HEK293 (cell line): ENCODE data around the gene BTBD2.

Experiments used
- GLIS2 ChIP-seq: fragments of 450-650 bp; formaldehyde crosslinking; IDR thresholded peaks from 2 replicates; pipeline ENCODE4 v1.5.1; 2016; ENCODE audit warnings: missing biosample characterization, missing genetic modification characterization
- HOXA7 ChIP-seq: sonication (generic); formaldehyde crosslinking; IDR thresholded peaks from 2 replicates; pipeline ENCODE4 v1.8.1; 2022; ENCODE audit warnings: missing genetic modification reagents, borderline replicate concordance
- KLF8 ChIP-seq: fragments of 450-650 bp; formaldehyde crosslinking; IDR thresholded peaks from 2 replicates; pipeline ENCODE4 v1.5.1; 2016; ENCODE audit warnings: missing biosample characterization, missing genetic modification characterization
- OSR2 ChIP-seq: fragments of 450-650 bp; formaldehyde crosslinking; IDR thresholded peaks from 2 replicates; pipeline ENCODE4 v1.5.1; 2016; ENCODE audit warnings: missing biosample characterization, missing genetic modification characterization
- OVOL3 ChIP-seq: fragments of 450-650 bp; formaldehyde crosslinking; IDR thresholded peaks from 2 replicates; pipeline ENCODE4 v1.5.1; 2016; ENCODE audit warnings: missing biosample characterization, missing genetic modification characterization
- RBAK ChIP-seq: fragments of 450-650 bp; formaldehyde crosslinking; IDR thresholded peaks from 2 replicates; pipeline ENCODE4 v1.5.1; 2016; ENCODE audit warnings: missing biosample characterization, missing genetic modification characterization
- SALL2 ChIP-seq: fragments of 450-650 bp; formaldehyde crosslinking; IDR thresholded peaks from 2 replicates; pipeline ENCODE4 v1.5.0; 2017; ENCODE audit warnings: missing biosample characterization, mild to moderate bottlenecking, missing genetic modification characterization, borderline replicate concordance
- SP7 ChIP-seq: fragments of 450-650 bp; formaldehyde crosslinking; IDR thresholded peaks from 2 replicates; pipeline ENCODE4 v1.5.1; 2016; ENCODE audit warnings: missing biosample characterization, missing genetic modification characterization
- YY1 ChIP-seq: fragments of 450-650 bp; formaldehyde crosslinking; IDR thresholded peaks from 2 replicates; pipeline ENCODE4 v1.5.1; 2018; ENCODE audit warnings: missing biosample characterization, missing genetic modification characterization
- ZBTB48 ChIP-seq: fragments of 450-650 bp; formaldehyde crosslinking; IDR thresholded peaks from 2 replicates; pipeline ENCODE4 v1.5.1; 2016; ENCODE audit warnings: missing biosample characterization, missing genetic modification characterization
- ZNF211 ChIP-seq: fragments of 450-650 bp; formaldehyde crosslinking; IDR thresholded peaks from 2 replicates; pipeline ENCODE4 v1.5.1; 2016; ENCODE audit warnings: low read depth, missing biosample characterization, missing genetic modification characterization
- ZNF274 ChIP-seq, 2 experiments: fragments of 200-500 bp in 1 of 2; fragments of 450-650 bp in 1 of 2; sonication (Bioruptor generic) in 1 of 2; formaldehyde crosslinking in 1 of 2; IDR thresholded peaks; 2 replicates each; pipeline versions ENCODE4 v1.5.1 to v1.6.1; 2014 to 2016; ENCODE audit warnings: borderline replicate concordance in 1 of 2, inconsistent platforms in 1 of 2, low read length in 1 of 2, missing biosample characterization in 1 of 2, missing genetic modification characterization in 1 of 2
- ZNF341 ChIP-seq: fragments of 450-650 bp; formaldehyde crosslinking; IDR thresholded peaks from 2 replicates; pipeline ENCODE4; 2016; ENCODE audit warnings: low read depth, missing biosample characterization, missing genetic modification characterization
- ZNF433 ChIP-seq: fragments of 450-650 bp; formaldehyde crosslinking; IDR thresholded peaks from 2 replicates; pipeline ENCODE4 v1.5.1; 2016; ENCODE audit warnings: missing biosample characterization, missing genetic modification characterization, low read depth
- ZNF555 ChIP-seq: fragments of 450-650 bp; formaldehyde crosslinking; conservative IDR thresholded peaks from 2 replicates; pipeline ENCODE4 v1.5.1; 2017; ENCODE audit warnings: missing biosample characterization, mild to moderate bottlenecking, missing genetic modification characterization, inconsistent platforms
- ZNF585B ChIP-seq: fragments of 450-650 bp; formaldehyde crosslinking; IDR thresholded peaks from 2 replicates; pipeline ENCODE4 v1.5.1; 2016; ENCODE audit warnings: missing biosample characterization, missing genetic modification characterization
- ZNF600 ChIP-seq: fragments of 450-650 bp; formaldehyde crosslinking; IDR thresholded peaks from 2 replicates; pipeline ENCODE4 v1.5.1; 2016; ENCODE audit warnings: missing biosample characterization, missing genetic modification characterization
- ZNF658 ChIP-seq: fragments of 450-650 bp; formaldehyde crosslinking; IDR thresholded peaks from 2 replicates; pipeline ENCODE4; 2016; ENCODE audit warnings: missing biosample characterization, missing genetic modification characterization
- ZNF701 ChIP-seq: fragments of 450-650 bp; formaldehyde crosslinking; IDR thresholded peaks from 2 replicates; pipeline ENCODE4 v1.5.1; 2016; ENCODE audit warnings: missing biosample characterization, missing genetic modification characterization
- ZNF768 ChIP-seq: fragments of 450-650 bp; formaldehyde crosslinking; IDR thresholded peaks from 2 replicates; pipeline ENCODE4 v1.5.1; 2018; ENCODE audit warnings: missing biosample characterization, mild to moderate bottlenecking, missing genetic modification characterization
- ZNF777 ChIP-seq: fragments of 450-650 bp; formaldehyde crosslinking; IDR thresholded peaks from 2 replicates; pipeline ENCODE4 v1.5.1; 2017; ENCODE audit warnings: missing biosample characterization, missing genetic modification characterization, borderline replicate concordance
- ZNF785 ChIP-seq: fragments of 450-650 bp; formaldehyde crosslinking; IDR thresholded peaks from 2 replicates; pipeline ENCODE4 v1.5.1; 2016; ENCODE audit warnings: missing biosample characterization, missing genetic modification characterization
- ZNF830 ChIP-seq: fragments of 450-650 bp; IDR thresholded peaks from 2 replicates; pipeline ENCODE4 v1.5.0; 2018; ENCODE audit warnings: missing biosample characterization, missing genetic modification characterization, low read depth, mild to moderate bottlenecking, moderate library complexity
- ZNF837 ChIP-seq: fragments of 450-650 bp; formaldehyde crosslinking; IDR thresholded peaks from 2 replicates; pipeline ENCODE4 v1.5.1; 2016; ENCODE audit warnings: missing biosample characterization, missing genetic modification characterization
- ZSCAN30 ChIP-seq: fragments of 450-650 bp; IDR thresholded peaks from 2 replicates; pipeline ENCODE4 v1.5.1; 2018; ENCODE audit warnings: missing biosample characterization, mild to moderate bottlenecking, missing genetic modification characterization, moderate library complexity
- TF ChIP-seq, protein P1 (sequence below): fragments of 450-650 bp; formaldehyde crosslinking; IDR thresholded peaks from 2 replicates; pipeline ENCODE4 v1.5.1; 2016; ENCODE audit warnings: missing biosample characterization, missing genetic modification characterization
- TF ChIP-seq, protein P2 (sequence below): fragments of 450-650 bp; formaldehyde crosslinking; IDR thresholded peaks from 2 replicates; pipeline ENCODE4 v1.5.1; 2017; ENCODE audit warnings: missing biosample characterization, mild to moderate bottlenecking, missing genetic modification characterization, moderate library complexity
- TF ChIP-seq, protein P3 (sequence below): sonication (generic); formaldehyde crosslinking; IDR thresholded peaks from 2 replicates; pipeline ENCODE4 v1.8.1; 2022; ENCODE audit warnings: mild to moderate bottlenecking, moderate library complexity, missing genetic modification reagents
- TF ChIP-seq, protein P4 (sequence below): fragments of 450-650 bp; formaldehyde crosslinking; IDR thresholded peaks from 2 replicates; pipeline ENCODE4 v1.5.0; 2017; ENCODE audit warnings: missing biosample characterization, missing genetic modification characterization, borderline replicate concordance
- TF ChIP-seq, protein P5 (sequence below): fragments of 450-650 bp; formaldehyde crosslinking; IDR thresholded peaks from 2 replicates; pipeline ENCODE4 v1.5.1; 2016; ENCODE audit warnings: missing biosample characterization, missing genetic modification characterization
- TF ChIP-seq, protein P6 (sequence below): fragments of 450-650 bp; formaldehyde crosslinking; IDR thresholded peaks from 2 replicates; pipeline ENCODE4 v1.5.1; 2016; ENCODE audit warnings: missing biosample characterization, missing genetic modification characterization

Gene BTBD2

DNA sequence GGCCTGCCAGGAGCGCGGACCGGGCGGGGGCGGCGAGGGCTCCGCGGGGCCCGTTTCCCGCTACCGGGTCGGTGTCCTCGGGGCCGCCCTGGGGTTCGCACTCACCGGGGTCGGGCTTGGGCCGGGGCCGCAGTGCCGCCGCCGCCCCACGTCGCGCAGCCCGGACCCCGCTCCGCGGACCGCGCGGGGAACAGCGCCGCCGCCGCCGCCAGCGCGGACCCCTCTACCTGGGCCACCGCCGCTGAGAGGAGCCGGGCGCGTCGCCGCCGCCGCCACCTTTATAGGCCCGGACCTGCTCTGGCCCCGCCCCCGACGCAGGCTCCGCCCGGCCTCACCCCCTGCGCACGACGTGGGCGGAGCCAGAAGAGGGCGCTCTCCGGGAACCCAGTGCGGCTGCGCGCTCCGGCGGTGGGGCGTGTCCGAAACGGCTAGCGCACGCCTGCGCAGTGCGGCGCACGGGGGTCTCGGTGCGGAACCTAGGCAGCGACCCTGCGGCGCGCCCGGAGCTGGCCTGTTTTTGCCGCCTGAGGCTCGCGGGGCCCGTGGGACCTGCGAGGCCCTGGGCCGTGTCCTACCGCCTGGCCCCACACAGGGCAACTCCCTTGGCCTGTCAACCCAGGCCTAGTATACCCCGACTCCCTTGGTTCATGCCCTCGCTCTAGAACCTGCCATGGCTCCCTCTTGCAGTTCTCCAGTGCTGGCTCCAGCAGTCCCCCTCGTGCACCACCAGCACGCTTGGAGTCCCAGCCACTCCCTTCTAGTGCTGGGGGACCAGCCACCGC lies 35.7 kb upstream of the BTBD2 start, which contains the start of gene MKNK2 (continued):
- TF ChIP-seq ZNF274 (IDR thresholded peaks at IDR 0.05; ENCODE audit: low read length) (no peak), ZNF274 (tag by site-specific recombination; IDR thresholded peaks at IDR 0.05; ENCODE audit: borderline replicate concordance) (no peak), ZNF768 (tag by site-specific recombination) (no peak), ZNF830 (tag by site-specific recombination) (no peak), ZSCAN30 (tag by site-specific recombination) (peak; percentile 84; the same call in 1 of the 2 replicates), HOXA7 (CRISPR knock-in tag) (no peak), OSR2 (tag by site-specific recombination) (no peak), KLF8 (tag by site-specific recombination) (peak; percentile 74), ZBTB48 (tag by site-specific recombination) (peak; percentile 44), ZNF555 (no peak), ZNF777 (tag by site-specific recombination) (no peak; the same call in 1 of the 2 replicates), RBAK (tag by site-specific recombination) (no peak), SALL2 (tag by site-specific recombination) (no peak), YY1 (tag by site-specific recombination) (no peak; the same call in 1 of the 2 replicates), ZNF600 (peak; percentile 67), ZNF658 (no peak), ZNF785 (no peak), ZNF701 (tag by site-specific recombination) (no peak), ZNF341 (no peak), ZNF837 (tag by site-specific recombination) (no peak), ZNF433 (tag by site-specific recombination) (no peak), GLIS2 (tag by site-specific recombination) (no peak; the same call in 1 of the 2 replicates), ZNF211 (no peak), OVOL3 (tag by site-specific recombination) (0 out of 2 replicates have a peak, but pooled peaks have one; percentile 26), ZNF585B (tag by site-specific recombination) (no peak), SP7 (tag by site-specific recombination) (peak; percentile 69)
- TF ChIP-seq, protein P1, sequence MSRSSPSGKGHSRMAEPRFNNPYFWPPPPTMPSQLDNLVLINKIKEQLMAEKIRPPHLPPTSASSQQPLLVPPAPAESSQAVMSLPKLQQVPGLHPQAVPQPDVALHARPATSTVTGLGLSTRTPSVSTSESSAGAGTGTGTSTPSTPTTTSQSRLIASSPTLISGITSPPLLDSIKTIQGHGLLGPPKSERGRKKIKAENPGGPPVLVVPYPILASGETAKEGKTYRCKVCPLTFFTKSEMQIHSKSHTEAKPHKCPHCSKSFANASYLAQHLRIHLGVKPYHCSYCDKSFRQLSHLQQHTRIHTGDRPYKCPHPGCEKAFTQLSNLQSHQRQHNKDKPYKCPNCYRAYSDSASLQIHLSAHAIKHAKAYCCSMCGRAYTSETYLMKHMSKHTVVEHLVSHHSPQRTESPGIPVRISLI (tag by site-specific recombination) = no peak
- TF ChIP-seq, protein P2, sequence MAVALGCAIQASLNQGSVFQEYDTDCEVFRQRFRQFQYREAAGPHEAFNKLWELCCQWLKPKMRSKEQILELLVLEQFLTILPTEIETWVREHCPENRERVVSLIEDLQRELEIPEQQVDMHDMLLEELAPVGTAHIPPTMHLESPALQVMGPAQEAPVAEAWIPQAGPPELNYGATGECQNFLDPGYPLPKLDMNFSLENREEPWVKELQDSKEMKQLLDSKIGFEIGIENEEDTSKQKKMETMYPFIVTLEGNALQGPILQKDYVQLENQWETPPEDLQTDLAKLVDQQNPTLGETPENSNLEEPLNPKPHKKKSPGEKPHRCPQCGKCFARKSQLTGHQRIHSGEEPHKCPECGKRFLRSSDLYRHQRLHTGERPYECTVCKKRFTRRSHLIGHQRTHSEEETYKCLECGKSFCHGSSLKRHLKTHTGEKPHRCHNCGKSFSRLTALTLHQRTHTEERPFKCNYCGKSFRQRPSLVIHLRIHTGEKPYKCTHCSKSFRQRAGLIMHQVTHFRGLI (tag by site-specific recombination) = no peak
- TF ChIP-seq, protein P3, sequence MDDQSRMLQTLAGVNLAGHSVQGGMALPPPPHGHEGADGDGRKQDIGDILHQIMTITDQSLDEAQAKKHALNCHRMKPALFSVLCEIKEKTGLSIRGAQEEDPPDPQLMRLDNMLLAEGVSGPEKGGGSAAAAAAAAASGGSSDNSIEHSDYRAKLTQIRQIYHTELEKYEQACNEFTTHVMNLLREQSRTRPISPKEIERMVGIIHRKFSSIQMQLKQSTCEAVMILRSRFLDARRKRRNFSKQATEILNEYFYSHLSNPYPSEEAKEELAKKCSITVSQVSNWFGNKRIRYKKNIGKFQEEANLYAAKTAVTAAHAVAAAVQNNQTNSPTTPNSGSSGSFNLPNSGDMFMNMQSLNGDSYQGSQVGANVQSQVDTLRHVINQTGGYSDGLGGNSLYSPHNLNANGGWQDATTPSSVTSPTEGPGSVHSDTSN (CRISPR knock-in tag) = 0 out of 2 replicates have a peak, but pooled peaks have one; percentile 45
- TF ChIP-seq, protein P4, sequence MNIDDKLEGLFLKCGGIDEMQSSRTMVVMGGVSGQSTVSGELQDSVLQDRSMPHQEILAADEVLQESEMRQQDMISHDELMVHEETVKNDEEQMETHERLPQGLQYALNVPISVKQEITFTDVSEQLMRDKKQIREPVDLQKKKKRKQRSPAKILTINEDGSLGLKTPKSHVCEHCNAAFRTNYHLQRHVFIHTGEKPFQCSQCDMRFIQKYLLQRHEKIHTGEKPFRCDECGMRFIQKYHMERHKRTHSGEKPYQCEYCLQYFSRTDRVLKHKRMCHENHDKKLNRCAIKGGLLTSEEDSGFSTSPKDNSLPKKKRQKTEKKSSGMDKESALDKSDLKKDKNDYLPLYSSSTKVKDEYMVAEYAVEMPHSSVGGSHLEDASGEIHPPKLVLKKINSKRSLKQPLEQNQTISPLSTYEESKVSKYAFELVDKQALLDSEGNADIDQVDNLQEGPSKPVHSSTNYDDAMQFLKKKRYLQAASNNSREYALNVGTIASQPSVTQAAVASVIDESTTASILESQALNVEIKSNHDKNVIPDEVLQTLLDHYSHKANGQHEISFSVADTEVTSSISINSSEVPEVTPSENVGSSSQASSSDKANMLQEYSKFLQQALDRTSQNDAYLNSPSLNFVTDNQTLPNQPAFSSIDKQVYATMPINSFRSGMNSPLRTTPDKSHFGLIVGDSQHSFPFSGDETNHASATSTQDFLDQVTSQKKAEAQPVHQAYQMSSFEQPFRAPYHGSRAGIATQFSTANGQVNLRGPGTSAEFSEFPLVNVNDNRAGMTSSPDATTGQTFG = no peak
- TF ChIP-seq, protein P5, sequence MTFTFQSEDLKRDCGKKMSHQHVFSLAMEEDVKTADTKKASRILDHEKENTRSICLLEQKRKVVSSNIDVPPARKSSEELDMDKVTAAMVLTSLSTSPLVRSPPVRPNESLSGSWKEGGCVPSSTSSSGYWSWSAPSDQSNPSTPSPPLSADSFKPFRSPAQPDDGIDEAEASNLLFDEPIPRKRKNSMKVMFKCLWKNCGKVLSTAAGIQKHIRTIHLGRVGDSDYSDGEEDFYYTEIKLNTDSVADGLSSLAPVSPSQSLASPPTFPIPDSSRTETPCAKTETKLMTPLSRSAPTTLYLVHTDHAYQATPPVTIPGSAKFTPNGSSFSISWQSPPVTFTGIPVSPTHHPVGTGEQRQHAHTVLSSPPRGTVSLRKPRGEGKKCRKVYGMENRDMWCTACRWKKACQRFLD (tag by site-specific recombination) = no peak
- TF ChIP-seq, protein P6, sequence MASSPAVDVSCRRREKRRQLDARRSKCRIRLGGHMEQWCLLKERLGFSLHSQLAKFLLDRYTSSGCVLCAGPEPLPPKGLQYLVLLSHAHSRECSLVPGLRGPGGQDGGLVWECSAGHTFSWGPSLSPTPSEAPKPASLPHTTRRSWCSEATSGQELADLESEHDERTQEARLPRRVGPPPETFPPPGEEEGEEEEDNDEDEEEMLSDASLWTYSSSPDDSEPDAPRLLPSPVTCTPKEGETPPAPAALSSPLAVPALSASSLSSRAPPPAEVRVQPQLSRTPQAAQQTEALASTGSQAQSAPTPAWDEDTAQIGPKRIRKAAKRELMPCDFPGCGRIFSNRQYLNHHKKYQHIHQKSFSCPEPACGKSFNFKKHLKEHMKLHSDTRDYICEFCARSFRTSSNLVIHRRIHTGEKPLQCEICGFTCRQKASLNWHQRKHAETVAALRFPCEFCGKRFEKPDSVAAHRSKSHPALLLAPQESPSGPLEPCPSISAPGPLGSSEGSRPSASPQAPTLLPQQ (tag by site-specific recombination) = peak; percentile 71; the same call in 1 of the 2 replicates
